ENCODE measurements around the gene DAND5.

Gene DAND5

GRCh38 chr19:13022859-13023636, 53.7 kb downstream of the DAND5 start:
- DNase-seq (ENCODE audit: low spot score): peak; percentile 95

GRCh38 chr19:13023656-13024055, 54.3 kb downstream of the DAND5 start:
- DNase-seq (ENCODE audit: low spot score): no peak

Measured in Ammon's horn (tissue), 1 donor.